Measurements from ENCODE around the gene ODC1. TPM values are rescaled to one million over a fixed set of nuclear protein-coding genes. Genes with fewer than 3 reads are reported as not detected.
A peak's percentile ranks its signal among the peaks of the same experiment; 100 is the strongest.

Gene ODC1
- total RNA-seq, 1 experiment from 2014 or later: 46.6 TPM

DNA sequence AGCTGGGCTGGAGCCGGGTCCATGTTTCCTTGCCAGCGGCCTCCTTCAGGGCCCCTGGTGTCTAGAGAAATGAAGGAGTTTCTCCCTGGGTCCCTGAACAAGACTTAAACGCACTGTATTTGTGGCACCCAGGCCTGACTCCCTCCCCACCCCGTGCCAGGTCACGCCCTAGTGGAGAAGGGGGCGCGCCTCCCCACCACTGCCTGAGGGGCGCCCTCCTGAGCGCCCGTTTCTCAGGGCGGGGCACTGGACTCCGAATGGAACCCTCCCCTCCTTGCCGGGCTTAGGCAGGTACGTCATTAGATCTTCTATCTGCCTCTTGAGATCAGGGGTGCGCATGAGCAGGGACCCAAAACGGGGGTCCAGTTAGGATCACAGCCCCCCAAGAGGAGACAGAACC, 16.3 kb downstream of the ODC1 start:
- TF ChIP-seq ELF4 (CRISPR knock-in tag; IDR thresholded peaks at IDR 0.05; ENCODE audit: low read depth) (no peak), SMAD4 (CRISPR knock-in tag; IDR thresholded peaks at IDR 0.05) (no peak), SOX15 (CRISPR knock-in tag; IDR thresholded peaks at IDR 0.05) (no peak)
- TF ChIP-seq, protein P1, sequence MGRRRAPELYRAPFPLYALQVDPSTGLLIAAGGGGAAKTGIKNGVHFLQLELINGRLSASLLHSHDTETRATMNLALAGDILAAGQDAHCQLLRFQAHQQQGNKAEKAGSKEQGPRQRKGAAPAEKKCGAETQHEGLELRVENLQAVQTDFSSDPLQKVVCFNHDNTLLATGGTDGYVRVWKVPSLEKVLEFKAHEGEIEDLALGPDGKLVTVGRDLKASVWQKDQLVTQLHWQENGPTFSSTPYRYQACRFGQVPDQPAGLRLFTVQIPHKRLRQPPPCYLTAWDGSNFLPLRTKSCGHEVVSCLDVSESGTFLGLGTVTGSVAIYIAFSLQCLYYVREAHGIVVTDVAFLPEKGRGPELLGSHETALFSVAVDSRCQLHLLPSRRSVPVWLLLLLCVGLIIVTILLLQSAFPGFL (CRISPR knock-in tag; IDR thresholded peaks at IDR 0.05; ENCODE audit: borderline replicate concordance): no peak
- TF ChIP-seq, protein P2, sequence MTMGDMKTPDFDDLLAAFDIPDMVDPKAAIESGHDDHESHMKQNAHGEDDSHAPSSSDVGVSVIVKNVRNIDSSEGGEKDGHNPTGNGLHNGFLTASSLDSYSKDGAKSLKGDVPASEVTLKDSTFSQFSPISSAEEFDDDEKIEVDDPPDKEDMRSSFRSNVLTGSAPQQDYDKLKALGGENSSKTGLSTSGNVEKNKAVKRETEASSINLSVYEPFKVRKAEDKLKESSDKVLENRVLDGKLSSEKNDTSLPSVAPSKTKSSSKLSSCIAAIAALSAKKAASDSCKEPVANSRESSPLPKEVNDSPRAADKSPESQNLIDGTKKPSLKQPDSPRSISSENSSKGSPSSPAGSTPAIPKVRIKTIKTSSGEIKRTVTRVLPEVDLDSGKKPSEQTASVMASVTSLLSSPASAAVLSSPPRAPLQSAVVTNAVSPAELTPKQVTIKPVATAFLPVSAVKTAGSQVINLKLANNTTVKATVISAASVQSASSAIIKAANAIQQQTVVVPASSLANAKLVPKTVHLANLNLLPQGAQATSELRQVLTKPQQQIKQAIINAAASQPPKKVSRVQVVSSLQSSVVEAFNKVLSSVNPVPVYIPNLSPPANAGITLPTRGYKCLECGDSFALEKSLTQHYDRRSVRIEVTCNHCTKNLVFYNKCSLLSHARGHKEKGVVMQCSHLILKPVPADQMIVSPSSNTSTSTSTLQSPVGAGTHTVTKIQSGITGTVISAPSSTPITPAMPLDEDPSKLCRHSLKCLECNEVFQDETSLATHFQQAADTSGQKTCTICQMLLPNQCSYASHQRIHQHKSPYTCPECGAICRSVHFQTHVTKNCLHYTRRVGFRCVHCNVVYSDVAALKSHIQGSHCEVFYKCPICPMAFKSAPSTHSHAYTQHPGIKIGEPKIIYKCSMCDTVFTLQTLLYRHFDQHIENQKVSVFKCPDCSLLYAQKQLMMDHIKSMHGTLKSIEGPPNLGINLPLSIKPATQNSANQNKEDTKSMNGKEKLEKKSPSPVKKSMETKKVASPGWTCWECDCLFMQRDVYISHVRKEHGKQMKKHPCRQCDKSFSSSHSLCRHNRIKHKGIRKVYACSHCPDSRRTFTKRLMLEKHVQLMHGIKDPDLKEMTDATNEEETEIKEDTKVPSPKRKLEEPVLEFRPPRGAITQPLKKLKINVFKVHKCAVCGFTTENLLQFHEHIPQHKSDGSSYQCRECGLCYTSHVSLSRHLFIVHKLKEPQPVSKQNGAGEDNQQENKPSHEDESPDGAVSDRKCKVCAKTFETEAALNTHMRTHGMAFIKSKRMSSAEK (CRISPR knock-in tag; IDR thresholded peaks at IDR 0.05; ENCODE audit: borderline replicate concordance): no peak
- DNase-seq (ENCODE audit: low spot score) (no peak), ATAC-seq (0 out of 2 replicates have a peak, but pooled peaks have one; percentile 4)
- Mint-ChIP-seq H3K27ac (no peak overlapping the region), H3K36me3 (no peaks in the 10 kb centered on the region), H3K27me3 (ENCODE audit: low read depth) (no peaks in the 10 kb centered on the region; the same call in 1 of the 2 replicates), H3K9me3 (no peaks in the 10 kb centered on the region), H3K4me1 (no peaks in the 10 kb centered on the region), H3K4me3 (peak overlapping the region; percentile 50)
- CTCF ChIA-PET: interaction anchor here (0.8 to 5.5 kb wide), 12 partner anchors 21 to 359 kb away, joined by 3 to 104 read pairs (median 5); partner anchors contain the start of gene HPCAL1
- POLR2A ChIA-PET: interaction anchor here (0.5 to 1.0 kb wide), 2 partner anchors 136 to 321 kb away, joined by 3 to 8 read pairs; no protein-coding TSS in a partner anchor

DNA sequence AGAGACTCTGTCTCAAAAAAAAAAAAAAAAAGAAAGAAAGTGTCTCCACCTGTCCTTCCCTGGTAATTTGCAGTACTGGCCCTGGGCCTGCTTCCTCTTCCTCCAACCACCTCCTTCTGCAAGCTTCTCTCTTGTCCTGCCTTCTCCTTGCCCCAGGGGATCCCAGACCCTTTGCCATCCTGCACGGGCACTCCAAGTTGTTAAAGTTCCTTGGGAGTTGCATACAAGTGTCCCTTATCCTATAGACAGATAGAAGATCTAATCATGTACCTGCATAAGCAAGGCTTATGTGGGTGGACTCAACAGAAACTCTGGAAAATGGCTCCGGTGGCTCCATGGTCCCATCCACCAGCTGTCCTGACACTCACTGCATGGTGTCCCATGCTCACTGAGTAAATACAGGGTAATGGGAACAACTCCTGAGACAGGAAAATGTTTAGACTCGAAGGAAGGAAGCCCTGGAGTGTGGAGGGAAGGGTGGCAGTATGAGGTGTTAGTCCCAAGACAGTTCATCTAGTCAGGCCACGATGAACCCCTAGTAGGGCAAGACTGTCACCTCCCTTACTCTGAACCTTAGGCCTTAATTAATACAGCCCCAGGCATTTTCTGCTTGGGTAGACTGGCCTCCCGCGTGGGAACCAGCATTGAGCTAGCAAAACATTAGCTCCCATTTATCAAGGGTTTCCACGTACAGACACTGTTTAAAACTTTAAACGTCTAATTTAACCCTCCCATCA, 17.1 kb downstream of the ODC1 start:
- DNase-seq (ENCODE audit: low spot score): no peak
- Mint-ChIP-seq H3K36me3 (no peaks in the 10 kb centered on the region), H3K4me1 (no peaks in the 10 kb centered on the region), H3K27me3 (ENCODE audit: low read depth) (no peaks in the 10 kb centered on the region; the same call in 1 of the 2 replicates), H3K27ac (no peak overlapping the region), H3K4me3 (no peak overlapping the region), H3K9me3 (no peaks in the 10 kb centered on the region)
- ChIA-PET CTCF (interaction anchor here (0.9 to 5.5 kb wide), 5 partner anchors 21 to 358 kb away, joined by 3 to 104 read pairs (median 9); no protein-coding TSS in a partner anchor), POLR2A (interaction anchor here (0.5 kb wide), 1 partner anchor 951 kb away, joined by 3 read pairs; no protein-coding TSS in a partner anchor)
- ATAC-seq: no peak
- TF ChIP-seq, protein P3, sequence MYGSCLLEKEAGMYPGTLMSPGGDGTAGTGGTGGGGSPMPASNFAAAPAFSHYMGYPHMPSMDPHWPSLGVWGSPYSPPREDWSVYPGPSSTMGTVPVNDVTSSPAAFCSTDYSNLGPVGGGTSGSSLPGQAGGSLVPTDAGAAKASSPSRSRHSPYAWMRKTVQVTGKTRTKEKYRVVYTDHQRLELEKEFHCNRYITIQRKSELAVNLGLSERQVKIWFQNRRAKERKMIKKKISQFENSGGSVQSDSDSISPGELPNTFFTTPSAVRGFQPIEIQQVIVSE (CRISPR knock-in tag; IDR thresholded peaks at IDR 0.05; ENCODE audit: borderline replicate concordance): no peak
- no peak for TF ChIP-seq NFYB (CRISPR knock-in tag; conservative IDR thresholded peaks at IDR 0.05; ENCODE audit: low read depth)
- TF ChIP-seq, protein P4, sequence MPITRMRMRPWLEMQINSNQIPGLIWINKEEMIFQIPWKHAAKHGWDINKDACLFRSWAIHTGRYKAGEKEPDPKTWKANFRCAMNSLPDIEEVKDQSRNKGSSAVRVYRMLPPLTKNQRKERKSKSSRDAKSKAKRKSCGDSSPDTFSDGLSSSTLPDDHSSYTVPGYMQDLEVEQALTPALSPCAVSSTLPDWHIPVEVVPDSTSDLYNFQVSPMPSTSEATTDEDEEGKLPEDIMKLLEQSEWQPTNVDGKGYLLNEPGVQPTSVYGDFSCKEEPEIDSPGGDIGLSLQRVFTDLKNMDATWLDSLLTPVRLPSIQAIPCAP (CRISPR knock-in tag; IDR thresholded peaks at IDR 0.05): no peak
- TF ChIP-seq, protein P1 (CRISPR knock-in tag; IDR thresholded peaks at IDR 0.05; ENCODE audit: borderline replicate concordance): no peak
- TF ChIP-seq AFF4 (CRISPR knock-in tag; IDR thresholded peaks at IDR 0.05; ENCODE audit: borderline replicate concordance): no peak
- TF ChIP-seq CTCF (IDR thresholded peaks at IDR 0.05): no peak
- TF ChIP-seq ZNF512 (CRISPR knock-in tag; IDR thresholded peaks at IDR 0.05; ENCODE audit: borderline replicate concordance): no peak
- no peak for TF ChIP-seq KAT7 (CRISPR knock-in tag; IDR thresholded peaks at IDR 0.05; ENCODE audit: borderline replicate concordance)
- no peak for TF ChIP-seq JUN (CRISPR knock-in tag; IDR thresholded peaks at IDR 0.05)
- no peak for TF ChIP-seq IRF2 (CRISPR knock-in tag; IDR thresholded peaks at IDR 0.05; ENCODE audit: borderline replicate concordance, low read depth)
- TF ChIP-seq TP53 (CRISPR knock-in tag; IDR thresholded peaks at IDR 0.05): no peak
